GM19395 (cell line): ENCODE measurements around the gene DPCD.
"Not testable (repeated sequence)": the region's sequence is repeated elsewhere in the genome, so short reads cannot be mapped to it uniquely, and the experiment has no call there.

Experiments used
- ATAC-seq: cut with Tn5 transposase; IDR thresholded peaks from one replicate; pipeline ENCODE4 v1.9.1; 2021; ENCODE audit warnings: mild to moderate bottlenecking, moderate library complexity; ENCODE audit not compliant: unreplicated experiment

Gene DPCD

GRCh38 chr10:101579516-101579870, 8.6 kb upstream of the DPCD start:
- no peak for ATAC-seq

GRCh38 chr10:101580486-101581399, 7.4 kb upstream of the DPCD start:
- ATAC-seq: no peak

DNA sequence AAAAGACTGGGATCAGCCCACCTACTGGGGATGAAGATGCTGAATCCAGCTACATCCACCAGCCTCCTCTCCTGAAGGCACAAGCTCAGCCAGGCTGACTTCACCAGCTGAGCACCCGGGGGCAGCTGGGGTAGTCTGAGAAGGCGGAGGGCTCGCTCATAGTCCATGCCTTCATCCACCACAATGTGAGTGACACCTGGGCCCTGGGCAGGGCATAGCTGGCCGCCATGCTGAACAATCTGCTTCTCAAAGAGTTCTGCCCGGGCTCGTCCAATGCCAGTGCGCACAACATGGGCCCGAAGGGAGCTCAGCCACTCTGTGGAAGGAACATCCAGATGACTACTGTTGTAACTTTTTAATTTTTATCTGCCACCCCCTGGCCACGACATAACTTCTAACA, 2.3 kb upstream of the DPCD start:
- no peak for ATAC-seq

DNA sequence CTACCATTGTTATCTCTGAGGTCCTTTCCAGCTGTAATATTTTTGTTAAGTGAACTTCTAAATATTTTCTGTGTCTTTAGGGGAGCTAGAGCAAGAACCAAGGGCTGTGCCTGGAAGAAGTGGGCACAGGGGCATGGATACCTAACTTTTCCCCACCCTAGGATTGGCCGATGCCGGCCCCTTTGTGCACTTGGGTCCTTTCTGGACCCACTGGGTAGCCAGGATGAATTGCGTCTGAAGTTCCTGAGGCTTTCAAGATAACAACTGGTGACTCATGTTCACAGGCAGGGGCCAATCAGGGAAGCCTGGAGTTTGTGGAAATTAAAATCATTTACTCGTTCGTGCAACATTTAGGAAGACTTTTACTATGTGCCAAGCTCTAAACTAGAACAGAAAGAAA, 758 bp downstream of the DPCD start:
- no peak for ATAC-seq

GRCh38 chr10:101593331-101593730, 5.2 kb downstream of the DPCD start:
- not testable (repeated sequence) for ATAC-seq

DNA sequence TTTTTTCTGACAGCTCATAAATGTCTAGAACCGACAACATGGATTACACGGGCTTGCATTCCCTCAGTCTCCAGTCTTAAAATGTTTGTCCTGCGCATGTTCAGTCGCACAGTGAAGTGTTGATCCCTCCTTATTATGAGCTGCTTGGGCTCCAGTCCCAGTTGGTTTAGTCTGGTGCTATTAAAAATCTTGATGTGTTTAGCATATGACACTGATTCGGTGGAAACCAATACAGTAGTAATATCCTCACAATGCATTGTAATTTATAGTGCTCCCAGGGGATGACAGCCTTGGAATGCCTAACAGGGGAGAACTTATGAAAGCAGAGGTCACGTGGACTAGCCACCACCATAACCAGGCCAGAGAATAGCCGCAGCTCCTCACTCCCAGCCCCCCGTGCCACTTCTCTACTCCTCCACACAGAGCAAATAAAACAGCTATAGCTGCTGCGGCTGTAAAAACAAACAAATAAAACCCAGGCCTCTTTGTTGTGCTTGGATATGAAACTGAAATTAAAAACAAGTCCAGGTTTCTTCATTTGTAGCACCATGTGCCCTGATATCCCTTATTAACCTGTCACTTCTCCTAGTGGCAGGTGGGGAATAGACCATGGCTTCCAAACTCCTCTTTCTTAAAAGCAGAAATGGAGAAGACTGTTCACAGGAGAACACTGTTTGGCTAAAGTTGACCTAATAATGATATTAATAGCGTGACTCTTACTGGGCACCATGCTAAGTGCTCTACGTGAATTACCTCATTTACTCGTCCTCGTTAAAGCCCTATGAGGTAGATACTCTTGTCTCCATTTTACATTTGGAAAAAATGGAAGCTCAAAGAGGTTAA, 7.7 kb downstream of the DPCD start:
- no peak for ATAC-seq

- ATAC-seq: no peak
Measured at GRCh38 chr10:101597091-101597900, 9.2 kb downstream of the DPCD start.

DNA sequence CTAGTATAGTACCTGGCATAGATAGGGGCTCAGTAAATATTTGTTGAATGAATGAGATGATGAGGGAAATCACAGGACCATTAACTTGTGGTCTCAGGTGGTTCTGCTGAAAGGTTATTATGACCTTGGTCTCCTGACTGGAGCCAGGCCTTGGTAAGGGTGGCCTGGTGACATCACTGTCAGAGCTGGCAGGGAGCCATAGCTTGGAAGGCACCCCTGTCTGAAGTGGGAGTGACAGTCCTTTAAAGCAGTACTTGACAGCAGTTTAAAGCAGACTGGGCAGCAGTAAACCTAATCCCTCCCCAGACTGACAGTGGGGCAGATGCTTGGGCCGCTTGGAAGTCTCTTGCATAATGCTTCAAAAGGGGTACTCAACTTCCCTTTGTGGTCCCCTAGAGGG, 13.4 kb downstream of the DPCD start:
- ATAC-seq: no peak

GRCh38 chr10:101602761-101603398, 14.8 kb downstream of the DPCD start:
- ATAC-seq: no peak

- no peak for ATAC-seq
Measured at GRCh38 chr10:101607124-101607523, 19.0 kb downstream of the DPCD start.

DNA sequence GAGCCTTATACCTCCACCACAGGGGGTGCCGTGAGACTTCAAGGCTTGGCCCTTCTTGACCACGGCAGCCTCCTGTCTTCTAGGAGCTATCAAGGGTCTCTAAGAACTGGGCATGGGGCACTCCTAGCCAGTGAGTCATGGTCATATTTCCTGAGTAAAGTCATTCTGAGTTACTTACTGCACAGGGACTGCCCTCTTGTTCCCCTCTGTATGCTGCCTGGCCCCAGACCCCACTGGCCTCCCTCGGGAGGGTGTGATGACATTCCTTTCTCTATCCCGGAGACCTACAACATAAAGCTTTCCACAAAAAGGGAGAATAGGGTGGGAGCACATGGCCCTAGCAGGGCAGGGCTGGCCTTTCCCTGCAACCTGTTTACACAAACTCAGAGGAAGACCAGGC, 21.4 kb downstream of the DPCD start:
- no peak for ATAC-seq

GRCh38 chr10:101611096-101611905, 23.2 kb downstream of the DPCD start:
- no peak for ATAC-seq

DNA sequence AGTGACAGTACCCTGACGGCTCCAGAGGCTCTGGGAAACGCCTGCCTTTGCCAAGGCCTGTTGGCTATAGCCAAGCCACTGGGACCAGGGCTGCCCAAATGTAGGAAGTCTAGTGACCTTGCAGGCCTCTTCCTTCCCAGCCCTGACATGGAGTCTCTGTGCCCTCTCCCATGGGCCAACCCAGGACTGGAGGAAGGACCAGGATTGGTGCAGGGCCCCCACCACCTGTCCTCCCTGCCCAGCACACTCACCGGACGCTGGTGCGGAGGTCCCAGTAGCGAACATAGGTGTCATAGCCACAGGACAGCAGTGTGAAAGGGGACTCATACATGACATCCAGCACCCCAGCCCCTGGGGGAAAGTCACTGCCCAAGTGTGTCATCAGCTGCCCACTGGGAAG, 24.0 kb downstream of the DPCD start:
- ATAC-seq: no peak

- ATAC-seq: no peak
Measured at GRCh38 chr10:101612872-101613271, 24.8 kb downstream of the DPCD start.

DNA sequence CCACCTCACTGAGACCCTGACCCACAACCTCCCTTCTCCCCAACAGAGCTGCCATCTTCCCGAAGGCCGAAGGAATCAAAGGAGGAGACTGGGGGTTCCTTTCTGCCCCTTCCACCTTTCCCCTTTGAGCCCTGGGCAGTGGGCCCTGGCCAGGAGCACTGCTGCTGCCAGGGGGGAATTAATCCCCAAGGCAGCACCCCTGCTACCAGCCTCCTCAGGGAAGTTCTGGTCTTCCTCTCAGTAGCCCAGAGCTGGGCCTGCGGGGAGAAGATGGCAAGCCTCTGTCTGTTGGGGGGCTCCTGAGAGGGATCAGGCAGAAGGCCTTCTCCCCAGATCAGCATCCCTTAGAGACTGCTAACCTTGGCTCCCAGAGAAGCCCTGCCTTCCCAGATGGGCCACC, 25.5 kb downstream of the DPCD start:
- no peak for ATAC-seq

DNA sequence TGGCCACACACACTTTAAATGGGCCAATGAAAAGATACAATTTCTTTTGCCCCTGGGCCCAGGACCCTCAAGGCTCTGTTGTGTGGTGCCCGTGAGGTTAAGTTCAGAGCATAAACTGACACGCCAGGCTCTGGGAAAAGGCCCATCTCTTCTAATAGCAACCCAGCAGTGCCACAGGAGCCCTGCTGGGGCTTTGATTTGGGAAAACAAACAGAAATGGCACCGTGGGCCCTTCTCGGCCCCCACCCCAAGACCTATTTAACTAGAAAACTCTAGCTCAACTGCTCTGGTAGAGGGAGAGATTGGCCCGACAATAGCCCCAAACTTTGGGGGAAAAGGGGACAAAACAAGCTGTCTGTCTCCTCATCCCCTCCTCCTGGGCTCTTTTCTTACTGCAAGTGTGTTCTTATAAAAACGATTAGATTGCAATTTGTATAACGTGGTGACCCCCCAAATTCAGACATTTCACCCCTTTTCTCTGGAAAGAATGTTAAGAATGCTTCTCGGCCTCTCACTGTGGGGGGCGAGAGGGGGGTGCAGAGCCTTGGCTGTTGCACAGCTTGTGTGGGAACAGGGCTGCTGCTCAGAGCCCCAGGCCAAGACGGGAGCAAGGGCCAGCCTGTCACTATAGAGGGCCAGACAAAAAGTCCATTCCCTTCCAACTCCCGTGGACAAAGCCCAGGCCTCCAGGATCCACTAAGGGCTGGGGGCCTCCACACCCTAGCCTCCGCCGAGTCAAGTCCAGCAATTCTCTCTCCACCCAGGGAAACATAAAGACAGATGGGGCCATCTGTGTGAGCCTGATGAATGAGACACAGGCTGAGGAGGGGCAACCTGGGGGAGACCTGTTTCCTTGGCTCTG, 26.8 kb downstream of the DPCD start:
- ATAC-seq: no peak

DNA sequence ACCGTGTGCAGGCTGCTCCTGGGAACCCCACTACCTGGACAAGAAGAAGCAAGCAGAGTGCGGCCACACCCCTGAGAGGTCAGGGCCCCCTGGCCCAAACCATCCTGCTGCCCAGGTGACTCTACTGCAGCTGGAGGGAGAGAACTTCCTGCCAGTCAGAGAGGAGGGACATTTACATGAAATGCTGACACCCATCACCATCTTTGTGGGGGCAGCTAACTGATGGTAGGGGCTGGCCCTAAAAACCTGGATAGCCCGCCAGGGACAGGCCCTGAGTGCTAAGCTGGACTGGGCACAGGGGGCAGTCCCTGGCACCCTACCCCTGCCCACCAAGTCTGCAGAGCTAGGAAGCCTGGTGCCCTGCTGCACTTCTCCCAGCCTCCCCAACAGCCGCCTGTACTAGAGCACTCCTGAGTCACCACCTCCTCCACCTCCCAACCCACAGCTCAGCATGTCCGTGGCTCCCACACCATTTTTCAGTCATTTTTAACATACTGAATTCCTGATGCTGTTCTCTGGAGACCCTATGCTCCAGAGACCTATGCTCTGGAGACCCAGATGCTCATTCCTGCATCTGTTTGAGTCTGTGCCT, 27.5 kb downstream of the DPCD start:
- ATAC-seq: no peak

DNA sequence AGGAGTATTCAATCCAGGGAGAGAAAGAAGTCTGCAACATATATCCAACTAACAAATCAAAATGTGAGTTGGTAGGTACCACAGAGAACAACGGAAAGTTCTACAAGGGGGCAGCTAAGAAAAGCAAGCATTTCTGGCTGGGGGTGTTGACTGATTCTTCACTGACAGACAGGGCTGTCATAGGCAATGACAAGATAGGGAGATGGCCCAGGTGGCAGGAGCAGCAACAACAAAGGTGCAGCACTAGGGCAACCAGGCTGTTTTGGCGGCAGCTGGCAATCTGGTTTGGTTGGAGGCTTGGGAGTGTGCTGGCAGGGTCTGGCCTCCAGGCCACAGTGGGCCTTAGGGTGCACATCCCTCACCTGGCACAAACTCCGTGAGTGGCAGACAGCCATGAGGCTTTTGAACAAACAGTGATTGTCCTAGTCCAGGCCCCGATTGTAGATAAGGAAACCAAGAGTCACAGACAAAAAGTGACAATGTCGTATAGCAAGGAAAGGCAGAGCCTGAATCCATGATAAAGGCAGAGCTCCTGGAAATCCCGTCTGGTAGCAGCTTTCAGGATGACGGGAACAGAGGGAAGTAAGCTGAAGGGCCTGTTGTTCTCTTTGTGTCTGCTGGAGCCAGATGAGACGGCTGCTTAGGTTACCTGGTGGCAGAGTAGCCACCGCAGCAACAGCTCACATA, 28.4 kb downstream of the DPCD start:
- no peak for ATAC-seq
